HepG2 (cell line): ENCODE measurements around the gene CLIC5. TPM values are rescaled to one million over a fixed set of nuclear protein-coding genes. Genes with fewer than 3 reads are reported as not detected.

ENCODE experiments used
- ATAC-seq: fragments of 200-7000 bp; cut with Tn5 transposase; 3 replicates; pipeline ENCODE4 v1.9.1; 2020; ENCODE audit warnings: mild to moderate bottlenecking, moderate library complexity
- BruUV-seq: library from RNA; stranded (reverse); fragments of 400-500 nt; replicated peaks from 2 replicates; lab custom pipeline; 2021; lab: Mats Ljungman, UMichigan
- CTCF ChIA-PET: fragments of 300-600 bp; formaldehyde crosslinking; extraction: SDS; loops from one replicate; lab custom pipeline; 2021; ENCODE audit warnings: low total read pairs, inconsistent platforms, low intra/inter-chr PET ratio; lab: Yijun Ruan, JAX
- POLR2A ChIA-PET: fragments of 350-600 bp; sonication (Branson Sonifier 250); formaldehyde crosslinking; loops from one replicate; lab custom pipeline; 2020; ENCODE audit warnings: antibody characterized with exemption, inconsistent platforms; lab: Yijun Ruan, JAX
- DNase-seq: peaks from one replicate; pipeline ENCODE4 v3.0.0-alpha.2; 2015; ENCODE audit warnings: low spot score
- FAIRE-seq: peaks from 3 replicates; lab custom pipeline; 2011; peaks lifted over from hg19 to GRCh38; lab: Jason Lieb, UNC
- H2AFZ ChIP-seq: one replicate; pipeline ENCODE4 v1.6.1; 2011; ENCODE audit warnings: low read length, inconsistent platforms
- H3K27ac ChIP-seq: fragments of 300-600 bp; 3 replicates; pipeline ENCODE4 v1.8.0; 2011; ENCODE audit warnings: mixed run types, mild to moderate bottlenecking, mixed read lengths, low read length, inconsistent platforms; ENCODE audit not compliant: insufficient read depth; ENCODE audit errors: extremely low read length
- H3K27me3 ChIP-seq, 2 experiments: fragments of 200-600 bp in 1 of 2; 2 replicates in 1 of 2; 3 replicates in 1 of 2; pipeline versions ENCODE4 v1.6.0 to v1.8.0; 2011; ENCODE audit warnings: low read length in 2 of 2, mild to moderate bottlenecking in 2 of 2, moderate library complexity in 2 of 2, inconsistent platforms in 1 of 2; ENCODE audit not compliant: insufficient read depth in 2 of 2, control insufficient read depth in 1 of 2
- H3K36me3 ChIP-seq, 2 experiments: fragments of 200-600 bp in 1 of 2; replicated peaks in 1 of 2; 2 replicates in 1 of 2; 3 replicates in 1 of 2; pipeline versions ENCODE4 v1.5.1 to v1.8.0; 2011; ENCODE audit warnings: low read length in 2 of 2, inconsistent platforms in 1 of 2; ENCODE audit not compliant: insufficient read depth in 2 of 2, control insufficient read depth in 1 of 2
- H3K4me1 ChIP-seq: 2 replicates; pipeline ENCODE4 v1.5.1; 2012; ENCODE audit warnings: low read length, inconsistent platforms; ENCODE audit not compliant: insufficient read depth
- H3K4me2 ChIP-seq: 2 replicates; pipeline ENCODE4 v1.6.0; 2011; ENCODE audit warnings: low read depth, low read length, inconsistent platforms
- H3K4me3 ChIP-seq, 3 experiments: fragments of 200-600 bp in 1 of 3; sonication (generic), shearing (Covaris generic) in 1 of 3; replicated peaks in 1 of 3; 2 replicates each; pipeline ENCODE4 v1.5.1; 2011 to 2016; ENCODE audit warnings: low read length in 3 of 3, inconsistent platforms in 2 of 3, low read depth in 2 of 3, mild to moderate bottlenecking in 2 of 3, control low read depth in 1 of 3, mixed read lengths in 1 of 3; ENCODE audit not compliant: insufficient read depth in 1 of 3
- H3K79me2 ChIP-seq: one replicate; pipeline ENCODE4 v1.6.1; 2011; ENCODE audit warnings: low read length, inconsistent platforms; ENCODE audit not compliant: insufficient read depth
- H3K9ac ChIP-seq: 2 replicates; pipeline ENCODE4 v1.6.0; 2011; ENCODE audit warnings: mild to moderate bottlenecking, low read depth, low read length, inconsistent platforms; ENCODE audit not compliant: insufficient read depth
- H3K9me3 ChIP-seq: 2 replicates; pipeline ENCODE4 v1.5.1; 2012; ENCODE audit warnings: mild to moderate bottlenecking, low read length
- H4K20me1 ChIP-seq: 2 replicates; pipeline ENCODE4 v1.6.0; 2011; ENCODE audit warnings: inconsistent platforms, mild to moderate bottlenecking, low read length, moderate library complexity; ENCODE audit not compliant: insufficient read depth
- ARNT ChIP-seq: fragments of 450-650 bp; IDR thresholded peaks from 2 replicates; pipeline ENCODE4 v1.6.1; 2017
- ARNT2 ChIP-seq: sonication (generic); formaldehyde crosslinking; IDR thresholded peaks from 2 replicates; pipeline ENCODE4 v1.8.0; 2022; ENCODE audit warnings: mild to moderate bottlenecking, low read depth, missing genetic modification reagents, moderate library complexity
- BRF2 ChIP-seq: sonication (generic); formaldehyde crosslinking; IDR thresholded peaks from 2 replicates; pipeline ENCODE4 v1.8.1; 2022; ENCODE audit warnings: mild to moderate bottlenecking, missing genetic modification reagents
- GLI4 ChIP-seq: sonication (generic); formaldehyde crosslinking; IDR thresholded peaks from 2 replicates; pipeline ENCODE4 v1.5.1; 2020; ENCODE audit warnings: missing genetic modification reagents, mild to moderate bottlenecking, moderate library complexity, borderline replicate concordance
- MBNL3 ChIP-seq: fragments of 250-450 bp; sonication (Bioruptor Pico); conservative IDR thresholded peaks from 2 replicates; pipeline ENCODE4 v1.8.0; 2022; ENCODE audit warnings: mild to moderate bottlenecking, inconsistent platforms
- RBAK ChIP-seq: sonication (generic); formaldehyde crosslinking; IDR thresholded peaks from 2 replicates; pipeline ENCODE4 v1.5.1; 2020; ENCODE audit warnings: mild to moderate bottlenecking, missing genetic modification reagents
- SP5 ChIP-seq: IDR thresholded peaks from 2 replicates; pipeline ENCODE4 v1.6.1; 2016; ENCODE audit warnings: low read depth, borderline replicate concordance
- ZNF280B ChIP-seq: sonication (generic); formaldehyde crosslinking; IDR thresholded peaks from 2 replicates; pipeline ENCODE4 v1.5.0; 2020; ENCODE audit warnings: missing genetic modification reagents, mild to moderate bottlenecking, borderline replicate concordance
- ZNF329 ChIP-seq: sonication (generic); formaldehyde crosslinking; IDR thresholded peaks from 2 replicates; pipeline ENCODE4 v1.9.0; 2021; ENCODE audit warnings: low read depth, mild to moderate bottlenecking, missing genetic modification reagents
- ZNF543 ChIP-seq: sonication (generic); formaldehyde crosslinking; IDR thresholded peaks from 2 replicates; pipeline ENCODE4 v1.4.0; 2020; ENCODE audit warnings: mild to moderate bottlenecking, missing genetic modification reagents
- ZNF563 ChIP-seq: sonication (generic); formaldehyde crosslinking; IDR thresholded peaks from 2 replicates; pipeline ENCODE4 v1.8.0; 2022; ENCODE audit warnings: mild to moderate bottlenecking, moderate library complexity, missing genetic modification reagents
- ZNF598 ChIP-seq: sonication (generic); formaldehyde crosslinking; IDR thresholded peaks from 2 replicates; pipeline ENCODE4 v1.5.1; 2020; ENCODE audit warnings: mild to moderate bottlenecking, missing genetic modification reagents, borderline replicate concordance
- ZNF678 ChIP-seq: sonication (generic); formaldehyde crosslinking; IDR thresholded peaks from 2 replicates; pipeline ENCODE4 v1.4.0; 2020; ENCODE audit warnings: mild to moderate bottlenecking, missing genetic modification reagents
- ZNF7 ChIP-seq: IDR thresholded peaks from 2 replicates; pipeline ENCODE4 v1.6.1; 2016; ENCODE audit warnings: missing biosample characterization, missing genetic modification reagents
- ZNF782 ChIP-seq: sonication (generic); formaldehyde crosslinking; IDR thresholded peaks from 2 replicates; pipeline ENCODE4 v1.4.0; 2020; ENCODE audit warnings: missing genetic modification reagents, mild to moderate bottlenecking, borderline replicate concordance
- WGBS: methylation state at CpG from one replicate; pipeline ENCODE4 v1.1.6; 2017; ENCODE audit warnings: low lambda C conversion rate; 5-methylcytosine and 5-hydroxymethylcytosine counted together
- in situ Hi-C: cut with HindIII; loops from 2 replicates; pipeline ENCODE4 v1.10.0; 2017; ENCODE audit warnings: low pct_unique_long_range_greater_than_20kb; ENCODE audit not compliant: extremely low pct_ligation_motif_present
- intact Hi-C: fragments of 100-400 bp; cut with micrococcal nuclease; formaldehyde crosslinking; loops from one replicate; pipeline ENCODE4 v1.10.0; 2022; ENCODE audit not compliant: unreplicated experiment
- polyA plus RNA-seq, 8 experiments: library from polyadenylated mRNA; depleted of rRNA in 3 of 8; stranded (reverse) in 7 of 8; unstranded in 1 of 8; fragments of >200 nt; fragmentation: Illumina TruSeq in 4 of 8; extraction: Trizol in 4 of 8; gene quantifications; 2 replicates each; pipeline versions ENCODE4 v1.2.1 to v1.2.3, GENCODE V29; 2011 to 2016; ENCODE audit warnings: low read depth in 4 of 8, missing spikeins in 1 of 8, mixed read lengths in 1 of 8; ENCODE audit not compliant: insufficient read depth in 1 of 8
- total RNA-seq, 5 experiments: library from RNA; depleted of rRNA; stranded (reverse); fragments of >200 nt; fragmentation: Illumina TruSeq; extraction: Trizol; gene quantifications; 2 replicates each; pipeline ENCODE4 v1.2.3, GENCODE V29; 2016; ENCODE audit warnings: low read depth in 1 of 5
- TF ChIP-seq, protein P1 (sequence below): IDR thresholded peaks from 2 replicates; pipeline ENCODE4 v1.6.1; 2016; ENCODE audit warnings: mild to moderate bottlenecking, missing biosample characterization, missing genetic modification reagents
- TF ChIP-seq, protein P2 (sequence below): sonication (generic); formaldehyde crosslinking; IDR thresholded peaks from 2 replicates; pipeline ENCODE4 v1.5.1; 2020; ENCODE audit warnings: missing genetic modification reagents, mild to moderate bottlenecking, borderline replicate concordance

CLIC5 gene
- total and polyA plus RNA-seq, 2 of the 13 experiments (the other 11 are each of a cell fraction or from before 2014, with no cell fraction given): not detected

GRCh38 chr6:45886776-45887175, 128.9 kb downstream of the CLIC5 start (continued):
- TF ChIP-seq ZNF280B (CRISPR knock-in tag) (no peak), SP5 (no peak), ARNT (no peak), ZNF563 (CRISPR knock-in tag) (no peak), ARNT2 (no peak)

- H3K27me3 ChIP-seq: peaks cover 0 to 7% of the 10 kb centered on the region in 2 experiments; a peak in 2 of 5 replicates
- H3K4me1 ChIP-seq: peaks cover 13% of the 10 kb centered on the region
- 45% methylated on average over 4 of the region's 4 CpGs for WGBS
- POLR2A ChIA-PET: no interaction called here
- in situ Hi-C loops (no loop called here), intact Hi-C loops (no loop called here)
- no peak overlapping the region for H3K27ac ChIP-seq
- DNase-seq (no peak), FAIRE-seq (no peak), ATAC-seq (no peak)
- no peaks in the 10 kb centered on the region for H3K79me2 ChIP-seq
- CTCF ChIA-PET: no interaction called here
- H3K4me3 ChIP-seq: no peak overlapping the region
- no peak overlapping the region for H2AFZ ChIP-seq
- H3K9ac ChIP-seq: no peak overlapping the region
- H4K20me1 ChIP-seq: no peaks in the 10 kb centered on the region
- no peaks in the 10 kb centered on the region for H3K36me3 ChIP-seq
- no peak for TF ChIP-seq ZNF598 (CRISPR knock-in tag)
- TF ChIP-seq MBNL3 (CRISPR knock-in tag): no peak
- TF ChIP-seq, protein P1, sequence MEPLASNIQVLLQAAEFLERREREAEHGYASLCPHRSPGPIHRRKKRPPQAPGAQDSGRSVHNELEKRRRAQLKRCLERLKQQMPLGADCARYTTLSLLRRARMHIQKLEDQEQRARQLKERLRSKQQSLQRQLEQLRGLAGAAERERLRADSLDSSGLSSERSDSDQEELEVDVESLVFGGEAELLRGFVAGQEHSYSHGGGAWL (CRISPR knock-in tag): no peak
- no peak for TF ChIP-seq ZNF329 (CRISPR knock-in tag)
- no peak for TF ChIP-seq ZNF678 (CRISPR knock-in tag)
- TF ChIP-seq ZNF782: no peak
- no peak for TF ChIP-seq RBAK (CRISPR knock-in tag)
- TF ChIP-seq ZNF7 (CRISPR knock-in tag): no peak
- TF ChIP-seq ZNF543 (CRISPR knock-in tag): no peak
- no peak for TF ChIP-seq BRF2 (CRISPR knock-in tag)
- no peak for TF ChIP-seq GLI4 (CRISPR knock-in tag)
- TF ChIP-seq, protein P2, sequence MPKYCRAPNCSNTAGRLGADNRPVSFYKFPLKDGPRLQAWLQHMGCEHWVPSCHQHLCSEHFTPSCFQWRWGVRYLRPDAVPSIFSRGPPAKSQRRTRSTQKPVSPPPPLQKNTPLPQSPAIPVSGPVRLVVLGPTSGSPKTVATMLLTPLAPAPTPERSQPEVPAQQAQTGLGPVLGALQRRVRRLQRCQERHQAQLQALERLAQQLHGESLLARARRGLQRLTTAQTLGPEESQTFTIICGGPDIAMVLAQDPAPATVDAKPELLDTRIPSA (CRISPR knock-in tag): no peak
- no peak overlapping the region for H3K4me2 ChIP-seq
- H3K9me3 ChIP-seq: no peaks in the 10 kb centered on the region
- BruUV-seq: no TSS peak
These were observed 131.3 kb downstream of the CLIC5 start for GRCh38 chr6:45884336-45884735.
